HG03064 (cell line): ENCODE measurements around the gene NPFF.

Experiments used
- ATAC-seq: cut with Tn5 transposase; IDR thresholded peaks from one replicate; pipeline ENCODE4 v1.9.1; 2021; ENCODE audit warnings: low read depth; ENCODE audit not compliant: unreplicated experiment

Gene NPFF

DNA sequence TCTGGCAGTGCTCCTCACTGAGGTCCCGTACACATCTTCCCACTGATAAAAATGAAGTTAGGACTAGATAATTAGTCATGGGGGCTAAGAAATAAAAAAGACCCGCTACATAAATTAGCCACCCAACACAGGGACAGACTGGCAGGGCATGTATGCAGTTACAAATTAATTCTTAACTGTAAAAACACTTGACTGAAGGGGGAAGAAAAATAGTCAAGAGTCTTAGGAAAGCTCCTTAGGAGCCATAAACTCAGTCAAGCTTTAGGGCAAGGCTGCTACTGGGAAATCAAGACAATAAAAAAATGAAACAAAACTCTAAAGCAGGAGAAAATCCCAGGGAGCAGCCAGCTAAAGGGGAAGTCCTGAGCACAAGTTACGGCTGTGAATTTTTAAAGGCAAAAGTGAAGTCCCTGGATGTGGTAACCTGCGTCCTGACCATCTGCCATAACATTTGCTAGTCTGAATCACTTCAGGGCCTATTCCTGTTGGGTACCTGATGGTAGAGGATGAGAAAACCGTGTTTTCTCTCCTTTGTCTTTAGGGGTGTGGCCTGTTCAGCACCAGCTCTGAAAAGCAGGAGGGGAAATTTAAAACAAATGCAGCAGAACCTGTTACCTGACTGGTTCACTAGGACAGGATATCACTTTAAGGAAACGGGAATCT lies 7.5 kb upstream of the NPFF start:
- no peak for ATAC-seq

GRCh38 chr12:53513712-53514410 lies 6.6 kb upstream of the NPFF start:
- ATAC-seq, result no peak

GRCh38 chr12:53510181-53510812 lies 3.0 kb upstream of the NPFF start:
- ATAC-seq, result no peak

- ATAC-seq, result peak; percentile 72
Observed at GRCh38 chr12:53508534-53509170, 1.4 kb upstream of the NPFF start.

DNA sequence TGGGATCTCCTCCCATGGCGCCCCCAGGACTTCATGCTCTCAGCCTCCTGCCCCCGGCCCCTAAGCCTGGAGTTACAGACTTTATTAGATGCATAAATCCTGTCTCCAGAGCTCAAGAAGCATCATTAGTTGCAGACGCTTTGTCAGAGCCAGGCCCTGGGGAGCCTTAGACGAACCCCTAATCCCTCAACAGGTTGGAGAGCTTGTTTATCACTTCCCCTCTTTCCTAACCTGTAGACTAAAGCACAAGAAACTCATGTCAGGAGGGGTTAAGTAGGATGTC lies 260 bp upstream of the NPFF start:
- no peak for ATAC-seq

DNA sequence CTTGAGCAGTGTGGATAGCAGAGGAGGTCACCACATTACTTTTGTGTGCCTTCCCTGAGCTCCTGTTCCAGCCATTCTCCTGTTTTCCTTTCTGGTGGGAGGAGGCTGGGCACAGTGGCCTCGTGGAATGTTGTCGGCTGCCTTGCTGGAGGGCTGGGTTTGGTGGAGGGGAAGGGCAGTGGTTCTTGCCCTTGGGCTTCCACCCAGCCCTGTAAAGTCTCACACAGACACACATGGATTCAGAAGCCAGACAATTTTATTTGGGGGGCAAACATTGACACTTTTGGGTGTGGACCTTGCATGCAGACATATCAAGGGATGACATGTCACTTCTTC lies 866 bp downstream of the NPFF start:
- ATAC-seq, result no peak

- ATAC-seq, result no peak
Observed at GRCh38 chr12:53505555-53506449, 1.5 kb downstream of the NPFF start.

DNA sequence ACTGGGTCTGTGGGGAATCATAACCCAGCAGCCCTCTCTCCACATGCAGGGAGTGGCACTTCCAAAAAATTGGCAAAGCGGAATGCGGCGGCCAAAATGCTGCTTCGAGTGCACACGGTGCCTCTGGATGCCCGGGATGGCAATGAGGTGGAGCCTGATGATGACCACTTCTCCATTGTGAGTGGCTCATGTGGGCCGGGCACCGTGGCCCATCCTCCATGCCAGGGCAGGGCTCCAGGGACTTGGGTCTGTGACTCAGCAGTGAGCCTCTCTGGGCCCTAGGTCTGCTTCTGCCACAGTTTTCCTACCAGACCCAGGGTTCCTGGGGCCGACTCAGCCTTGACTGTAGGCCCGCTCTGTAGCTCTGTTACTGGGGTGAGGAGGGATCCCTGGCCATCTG lies 2.2 kb downstream of the NPFF start:
- ATAC-seq, result no peak

DNA sequence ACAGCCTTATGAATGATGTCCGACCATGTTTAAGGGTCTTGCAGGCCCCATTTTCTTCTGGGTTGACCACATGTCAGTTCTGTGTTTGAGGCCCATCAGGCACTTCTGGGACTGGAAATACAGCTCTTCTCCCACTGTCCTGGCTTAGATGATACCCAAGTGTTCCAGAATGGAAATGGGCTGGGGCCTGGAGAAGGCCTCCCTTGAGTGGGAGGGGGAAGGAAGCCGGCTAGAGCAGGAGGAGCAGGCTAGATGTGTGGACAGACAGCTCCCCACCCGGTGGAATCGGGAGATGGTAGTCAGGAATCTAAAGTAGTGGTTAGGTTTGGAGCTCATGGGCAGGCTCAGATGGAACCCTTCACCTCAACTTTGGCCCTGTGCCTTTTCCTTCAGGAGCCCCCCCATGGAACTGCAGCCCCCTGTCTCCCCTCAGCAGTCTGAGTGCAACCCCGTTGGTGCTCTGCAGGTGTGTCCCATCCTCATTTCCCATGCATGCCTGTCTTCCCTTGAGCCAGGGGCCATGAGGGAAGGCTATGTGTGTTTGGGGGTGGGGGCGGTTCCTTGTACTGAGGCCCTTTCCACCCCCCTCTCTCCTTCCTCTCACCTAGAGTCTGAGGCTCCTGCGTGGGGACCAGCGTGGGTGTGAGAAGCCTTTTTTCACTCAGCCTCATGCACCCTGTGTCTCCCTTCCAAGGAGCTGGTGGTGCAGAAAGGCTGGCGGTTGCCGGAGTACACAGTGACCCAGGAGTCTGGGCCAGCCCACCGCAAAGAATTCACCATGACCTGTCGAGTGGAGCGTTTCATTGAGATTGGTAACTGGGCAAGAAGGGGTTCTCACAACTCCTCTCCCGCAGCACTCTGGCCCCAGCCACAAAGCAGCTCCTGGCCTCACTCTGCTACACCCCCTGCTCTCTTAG lies 3.0 kb downstream of the NPFF start:
- ATAC-seq, result no peak

GRCh38 chr12:53502983-53503728 lies 4.1 kb downstream of the NPFF start:
- no peak for ATAC-seq

- no peak for ATAC-seq
Observed at GRCh38 chr12:53502331-53502730, 5.0 kb downstream of the NPFF start.

DNA sequence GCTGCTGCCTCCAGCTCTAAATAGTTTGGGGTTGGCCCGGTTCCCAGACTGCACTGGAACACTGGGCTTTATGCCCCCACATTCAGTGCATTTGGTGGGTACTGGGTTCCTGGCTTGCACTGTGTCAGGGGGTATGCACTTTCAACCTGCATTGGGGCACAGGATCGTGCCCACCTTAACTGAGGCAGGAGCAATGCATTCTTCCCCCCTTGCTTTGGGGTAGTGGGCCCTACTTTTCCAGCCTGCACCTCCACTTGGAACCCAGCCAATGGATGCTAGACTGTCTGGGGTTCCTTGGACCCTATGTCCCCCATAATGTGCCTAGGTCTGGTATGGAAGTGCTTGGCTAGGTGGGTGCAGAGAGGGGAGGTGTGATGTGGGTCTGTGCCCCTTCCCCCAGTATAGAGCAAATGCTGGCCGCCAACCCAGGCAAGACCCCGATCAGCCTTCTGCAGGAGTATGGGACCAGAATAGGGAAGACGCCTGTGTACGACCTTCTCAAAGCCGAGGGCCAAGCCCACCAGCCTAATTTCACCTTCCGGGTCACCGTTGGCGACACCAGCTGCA lies 5.6 kb downstream of the NPFF start:
- no peak for ATAC-seq

GRCh38 chr12:53500776-53501614 lies 6.3 kb downstream of the NPFF start, which contains the start of gene TARBP2:
Gene TARBP2 (plus strand): TSS chr12:53501283. CDS start chr12:53501409, 126 bp downstream.
- peak; percentile 70 for ATAC-seq

- no peak for ATAC-seq
Observed at GRCh38 chr12:53500142-53500775, 7.0 kb downstream of the NPFF start.

DNA sequence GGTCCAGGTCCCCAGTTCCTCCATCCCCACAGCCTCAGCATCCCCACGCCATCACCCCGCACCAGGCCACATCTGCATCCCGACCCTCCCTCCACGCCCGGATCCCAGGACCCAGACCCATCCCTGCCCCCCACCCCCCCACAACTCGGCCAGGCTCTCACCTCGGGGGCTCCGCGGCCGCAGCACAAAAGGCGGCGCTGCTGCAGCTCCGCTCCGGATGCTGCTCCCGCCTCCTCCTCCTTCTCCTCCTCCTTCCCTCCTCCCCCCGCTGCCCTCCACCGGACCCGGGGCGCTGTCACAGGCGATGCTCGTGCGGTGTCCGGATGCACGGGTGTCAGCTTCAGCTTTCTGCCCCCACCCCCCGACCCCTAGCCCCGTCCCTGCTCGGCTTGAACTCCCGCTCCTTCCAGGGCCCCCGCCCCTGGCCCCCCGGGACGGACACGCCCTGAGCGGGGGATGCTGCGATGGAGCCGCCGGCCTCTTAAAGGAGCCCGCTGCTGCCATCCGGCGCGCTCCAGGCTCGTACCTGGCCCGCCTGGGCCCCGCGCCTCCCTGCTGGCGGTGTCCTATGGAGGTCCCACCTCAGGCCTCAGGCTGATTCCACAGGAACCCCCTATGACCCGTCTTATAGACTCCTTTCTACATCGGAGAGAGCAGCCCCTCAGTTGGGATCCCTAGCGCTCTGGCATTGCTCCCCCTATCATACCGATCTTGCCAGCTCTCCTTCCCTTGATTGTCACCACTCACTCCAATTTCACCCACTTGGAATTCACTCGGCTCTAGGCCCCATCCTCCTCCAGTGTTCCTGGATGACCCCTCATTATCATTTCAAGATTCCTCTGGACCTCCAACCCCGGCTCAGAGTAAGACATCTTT lies 7.8 kb downstream of the NPFF start, which contains the start of gene MAP3K12:
MAP3K12 (minus strand) TSS at position 193 of the 876 bp plus-strand sequence. CDS start 12,067 bp downstream, outside the sequence.
- ATAC-seq, result no peak

GRCh38 chr12:53498235-53498630 lies 9.1 kb downstream of the NPFF start:
- no peak for ATAC-seq
